ENCODE results near the gene DCAF15. TPM values are rescaled to one million over a fixed set of nuclear protein-coding genes. Genes with fewer than 3 reads are reported as not detected.

DCAF15 gene
- total RNA-seq, 4 donors from 2014 or later: 8.4 to 17.3 (median 12.0) TPM

DNA sequence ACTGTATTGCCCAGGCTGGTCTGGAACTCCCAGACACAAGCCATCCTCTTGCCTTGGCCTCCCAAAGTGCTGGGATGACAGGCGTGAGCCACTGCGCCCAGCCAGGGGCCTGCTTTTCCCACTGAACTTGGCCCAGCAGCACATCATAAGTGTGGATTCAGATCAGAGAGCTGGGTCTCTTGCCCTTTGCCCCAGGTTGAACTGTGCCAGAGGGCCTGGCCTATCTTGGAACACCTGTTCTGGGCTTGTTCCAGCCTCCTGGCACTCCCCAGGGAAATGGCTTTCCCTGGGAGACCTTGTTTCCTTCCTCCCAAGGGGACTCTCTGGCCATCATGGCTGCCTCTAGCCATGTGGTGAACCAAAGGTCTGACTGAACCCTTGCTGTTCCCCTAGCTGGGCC is 42.9 kb upstream of the DCAF15 start:
- TF ChIP-seq, protein P1, sequence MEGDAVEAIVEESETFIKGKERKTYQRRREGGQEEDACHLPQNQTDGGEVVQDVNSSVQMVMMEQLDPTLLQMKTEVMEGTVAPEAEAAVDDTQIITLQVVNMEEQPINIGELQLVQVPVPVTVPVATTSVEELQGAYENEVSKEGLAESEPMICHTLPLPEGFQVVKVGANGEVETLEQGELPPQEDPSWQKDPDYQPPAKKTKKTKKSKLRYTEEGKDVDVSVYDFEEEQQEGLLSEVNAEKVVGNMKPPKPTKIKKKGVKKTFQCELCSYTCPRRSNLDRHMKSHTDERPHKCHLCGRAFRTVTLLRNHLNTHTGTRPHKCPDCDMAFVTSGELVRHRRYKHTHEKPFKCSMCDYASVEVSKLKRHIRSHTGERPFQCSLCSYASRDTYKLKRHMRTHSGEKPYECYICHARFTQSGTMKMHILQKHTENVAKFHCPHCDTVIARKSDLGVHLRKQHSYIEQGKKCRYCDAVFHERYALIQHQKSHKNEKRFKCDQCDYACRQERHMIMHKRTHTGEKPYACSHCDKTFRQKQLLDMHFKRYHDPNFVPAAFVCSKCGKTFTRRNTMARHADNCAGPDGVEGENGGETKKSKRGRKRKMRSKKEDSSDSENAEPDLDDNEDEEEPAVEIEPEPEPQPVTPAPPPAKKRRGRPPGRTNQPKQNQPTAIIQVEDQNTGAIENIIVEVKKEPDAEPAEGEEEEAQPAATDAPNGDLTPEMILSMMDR (IDR thresholded peaks at IDR 0.05; ENCODE audit: low read depth): no peak

GRCh38 chr19:13913352-13913751 is 39.0 kb upstream of the DCAF15 start:
- TF ChIP-seq, protein P1 (IDR thresholded peaks at IDR 0.05; ENCODE audit: low read depth): no peak

- TF ChIP-seq, protein P1 (IDR thresholded peaks at IDR 0.05; ENCODE audit: low read depth): no peak
Observed at GRCh38 chr19:13914777-13915176, 37.5 kb upstream of the DCAF15 start.

GRCh38 chr19:13917888-13918406 is 34.4 kb upstream of the DCAF15 start:
- TF ChIP-seq, protein P1 (IDR thresholded peaks at IDR 0.05; ENCODE audit: low read depth): no peak

GRCh38 chr19:13918726-13919411 is 33.4 kb upstream of the DCAF15 start:
- TF ChIP-seq, protein P1 (IDR thresholded peaks at IDR 0.05; ENCODE audit: low read depth): no peak

DNA sequence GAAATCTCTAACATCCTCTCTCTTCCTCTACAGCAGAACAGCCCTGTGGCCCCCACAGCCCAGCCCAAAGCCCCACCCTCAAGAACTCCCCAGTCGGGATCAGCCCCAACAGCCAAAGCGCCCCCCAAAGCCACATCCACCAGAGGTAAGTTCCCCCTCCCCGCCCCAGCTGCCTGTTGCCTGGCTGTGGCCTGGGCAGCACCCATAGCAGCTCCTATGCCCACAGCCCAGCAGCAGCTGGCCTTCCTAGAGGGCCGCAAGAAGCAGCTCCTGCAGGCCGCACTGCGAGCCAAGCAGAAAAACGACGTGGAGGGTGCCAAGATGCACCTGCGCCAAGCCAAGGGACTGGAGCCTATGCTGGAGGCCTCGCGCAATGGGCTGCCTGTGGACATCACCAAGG is 31.8 kb upstream of the DCAF15 start:
- TF ChIP-seq, protein P1 (IDR thresholded peaks at IDR 0.05; ENCODE audit: low read depth): no peak

GRCh38 chr19:13920940-13921747 is 31.2 kb upstream of the DCAF15 start:
- TF ChIP-seq, protein P1 (IDR thresholded peaks at IDR 0.05; ENCODE audit: low read depth): no peak

Data from subcutaneous adipose tissue (tissue), 4 donors.